ENCODE measurements around the gene TENM3. TPM values are rescaled to one million over a fixed set of nuclear protein-coding genes. Genes with fewer than 3 reads are reported as not detected.

TENM3 gene
- total and polyA plus RNA-seq, 10 of the 15 experiments (the other 5 are each of a cell fraction or from before 2014, with no cell fraction given): 0.01 to 1.7 (median 0.08) TPM; not detected in 2

GRCh38 chr4:182619660-182620059, 376.5 kb downstream of the TENM3 start (continued):
- no peak for TF ChIP-seq RB1 (IDR thresholded peaks at IDR 0.05; ENCODE audit: borderline replicate concordance)
- TF ChIP-seq SMC3 (IDR thresholded peaks at IDR 0.05; ENCODE audit: borderline replicate concordance, low read length): no peak
- no peak for TF ChIP-seq IKZF1 (conservative IDR thresholded peaks at IDR 0.05)
- TF ChIP-seq NFYB (IDR thresholded peaks at IDR 0.05; ENCODE audit: insufficient read depth, low read depth, low read length): no peak

- H2AFZ ChIP-seq (ENCODE audit: control insufficient read depth, low read depth, low read length): no peak overlapping the region
- POLR2A ChIA-PET: no interaction called here
- CTCF ChIA-PET: interaction anchor here (1.1 kb wide), 1 partner anchor 9 kb away, joined by 4 read pairs; no protein-coding TSS in a partner anchor
- no peak overlapping the region for H3K4me2 ChIP-seq (ENCODE audit: control insufficient read depth, insufficient read depth)
- H3K9ac ChIP-seq (ENCODE audit: control insufficient read depth, insufficient read depth, low read length): no peak overlapping the region
- SMC1A ChIA-PET (ENCODE audit: uncharacterized antibody, unreplicated experiment): no interaction called here
- DNase-seq (ENCODE audit: low read depth, low spot score) (no peak), ATAC-seq (no peak), FAIRE-seq (no peak)
- in situ Hi-C loops (cut with MboI): no loop called here
- intact Hi-C loops (cut with micrococcal nuclease; ENCODE audit: unreplicated experiment): no loop called here
- no peaks in the 10 kb centered on the region for H4K20me1 ChIP-seq (ENCODE audit: control insufficient read depth, insufficient read depth)
- no peaks in the 10 kb centered on the region for H3K4me1 ChIP-seq (ENCODE audit: control insufficient read depth, insufficient read depth, low read length)
- RAD21 ChIA-PET (ENCODE audit: unreplicated experiment): no interaction called here
- H3K27me3 ChIP-seq (replicated peaks in 1 of 2; ENCODE audit: control insufficient read depth in 2 of 2, insufficient read depth in 2 of 2, low read length in 1 of 2): no peaks in the 10 kb centered on the region
- TF ChIP-seq IRF4 (IDR thresholded peaks at IDR 0.05; ENCODE audit: low read depth, low read length) (no peak), GABPA (IDR thresholded peaks at IDR 0.05; ENCODE audit: low read depth) (no peak)
- no peak overlapping the region for H3K4me3 ChIP-seq
- no peaks in the 10 kb centered on the region for H3K79me2 ChIP-seq (ENCODE audit: control insufficient read depth, insufficient read depth, low read length)
- no TSS peak for BruUV-seq (replicated peaks)
- WGBS (ENCODE audit: insufficient coverage, insufficient replicate concordance, low lambda C conversion rate, missing lambda C conversion rate): 37% methylated on average over 10 of the region's 10 CpGs
- H3K27ac ChIP-seq (ENCODE audit: control insufficient read depth, insufficient read depth): no peak overlapping the region
- H3K9me3 ChIP-seq (replicated peaks; ENCODE audit: control insufficient read depth, insufficient read depth, low read length): no peaks in the 10 kb centered on the region
- no peaks in the 10 kb centered on the region for H3K36me3 ChIP-seq (ENCODE audit: control insufficient read depth in 2 of 2, insufficient read depth in 2 of 2, low read length in 1 of 2)
These were observed 377.1 kb downstream of the TENM3 start for GRCh38 chr4:182620111-182620980.

All from GM12878 (cell line).